Measurements from ENCODE around the gene MAP3K9. TPM values are rescaled to one million over a fixed set of nuclear protein-coding genes. Genes with fewer than 3 reads are reported as not detected.
A peak's percentile ranks its signal among the peaks of the same experiment; 100 is the strongest.

MAP3K9 gene
- total and polyA plus RNA-seq, 2 of the 8 experiments (the other 6 are each of a cell fraction or from before 2014, with no cell fraction given) = 9.8 to 24.7 TPM

- ChIA-PET CTCF (ENCODE audit: partially characterized antibody) (interaction anchor here (0.6 to 12.1 kb wide), 21 partner anchors 9 to 231 kb away, joined by 3 to 154 read pairs (median 3); no protein-coding TSS in a partner anchor), POLR2A (ENCODE audit: partially characterized antibody) (interaction anchor here (1.0 to 4.8 kb wide), 18 partner anchors 9 to 109 kb away, joined by 3 to 43 read pairs (median 6); partner anchors contain the start of gene TTC9)
- Histone ChIP-seq H3K9me3 (ENCODE audit: insufficient read depth in 2 of 2, low read depth in 1 of 2, low read length in 1 of 2) (no peaks in the 10 kb centered on the region), H2BK5ac (ENCODE audit: low read depth, low read length) (peak overlapping the region; percentile 60; the same call in 1 of the 2 replicates), H2BK15ac (ENCODE audit: low read length) (no peak overlapping the region), H3K79me1 (ENCODE audit: low read depth, low read length) (no peaks in the 10 kb centered on the region), H3K79me2 (ENCODE audit: control insufficient read depth in 1 of 2, insufficient read depth in 2 of 2, low read length in 2 of 2) (no peaks in the 10 kb centered on the region), H3K9ac (replicated peaks in 1 of 4; ENCODE audit: extremely low read depth in 1 of 4, low read depth in 3 of 4, low read length in 3 of 4) (no peak overlapping the region), H3K18ac (ENCODE audit: extremely low read depth, low read length) (peak overlapping the region; percentile 29; the same call in 1 of the 2 replicates), H3K4me1 (replicated peaks in 1 of 4; ENCODE audit: control insufficient read depth in 3 of 4, insufficient read depth in 4 of 4, low read length in 3 of 4) (peaks cover 20 to 33% (median 31%) of the 10 kb centered on the region in 4 experiments), H3K56ac (replicated peaks; ENCODE audit: insufficient read length, low read depth, low read length) (no peak overlapping the region), H3K27ac (ENCODE audit: low read depth, low read length) (peak overlapping the region; percentile 48; the same call in 1 of the 2 replicates), H2BK120ac (replicated peaks; ENCODE audit: low read depth, low read length) (peak overlapping the region; percentile 89), H3K36me3 (ENCODE audit: control insufficient read depth in 2 of 4, insufficient read depth in 4 of 4, low read length in 3 of 4) (no peaks in the 10 kb centered on the region), H2BK12ac (ENCODE audit: low read depth, low read length) (peak overlapping the region; percentile 62; the same call in 1 of the 2 replicates), H4K8ac (ENCODE audit: extremely low read depth, insufficient read depth, low read length) (no peak overlapping the region), H3K4me3 (ENCODE audit: extremely low read depth in 1 of 4, insufficient read depth in 2 of 4, low read depth in 3 of 4, low read length in 4 of 4) (no peak overlapping the region; a peak in 1 of 8 replicates), H4K20me1 (replicated peaks in 1 of 2; ENCODE audit: control insufficient read depth in 1 of 2, insufficient read depth in 2 of 2, low read length in 2 of 2) (no peaks in the 10 kb centered on the region), H2AFZ (ENCODE audit: low read length) (no peak overlapping the region), H3K4me2 (ENCODE audit: insufficient read depth in 1 of 2, low read depth in 2 of 2, low read length in 2 of 2) (peak overlapping the region in 1 of 2 experiments; percentile 25; a peak in 1 of 4 replicates), H2BK20ac (ENCODE audit: low read length) (peak overlapping the region; percentile 74; the same call in 1 of the 2 replicates), H3K23ac (ENCODE audit: insufficient read length) (peak overlapping the region; percentile 42), H4K5ac (ENCODE audit: insufficient read length, low read depth, low read length) (peak overlapping the region; percentile 27), H3K27me3 (replicated peaks in 1 of 4; ENCODE audit: control insufficient read depth in 3 of 4, extremely low read depth in 1 of 4, insufficient read depth in 3 of 4, low read length in 3 of 4) (no peaks in the 10 kb centered on the region), H3K23me2 (ENCODE audit: low read depth, low read length) (peaks cover 2% of the 10 kb centered on the region; the same call in 1 of the 2 replicates), H4K91ac (replicated peaks; ENCODE audit: insufficient read length, low read length) (peak overlapping the region; percentile 80), H3K4ac (replicated peaks; ENCODE audit: insufficient read length, low read depth, low read length) (peak overlapping the region; percentile 95), H3K14ac (ENCODE audit: insufficient read length) (no peak overlapping the region), H2AK5ac (ENCODE audit: low read depth, low read length) (0 out of 2 replicates have a peak overlapping the region, but pooled peaks have one; percentile 20)
- TF ChIP-seq JUN (IDR thresholded peaks at IDR 0.05; ENCODE audit: low read depth, low read length) (no peak), CEBPB (IDR thresholded peaks at IDR 0.05; ENCODE audit: low read depth, low read length) (no peak), CTCF (IDR thresholded peaks at IDR 0.05; ENCODE audit: control extremely low read depth in 1 of 3, insufficient read depth in 1 of 3, low read depth in 1 of 3, low read length in 3 of 3) (peak in 2 of 3 experiments; percentile 39 to 43; a peak in 2 of 4 replicates), SP4 (IDR thresholded peaks at IDR 0.05; ENCODE audit: low read length) (no peak), RAD21 (IDR thresholded peaks at IDR 0.05 in 1 of 2, conservative IDR thresholded peaks at IDR 0.05 in 1 of 2; ENCODE audit: low read depth in 2 of 2, low read length in 2 of 2) (peak in 1 of 2 experiments; percentile 29; a peak in 1 of 4 replicates), BCL11A (IDR thresholded peaks at IDR 0.05; ENCODE audit: low read depth in 2 of 2, low read length in 2 of 2) (no peak)
- DNase-seq (ENCODE audit: low read depth in 1 of 2, low spot score in 2 of 2) (no peak), FAIRE-seq (peak; percentile 32)
- WGBS, 2 experiments (ENCODE audit: extremely low coverage in 1 of 2, insufficient coverage in 1 of 2, insufficient read length in 1 of 2, insufficient replicate concordance in 2 of 2, low coverage in 1 of 2, low lambda C conversion rate in 2 of 2, missing lambda C conversion rate in 1 of 2) = 73% methylated on average over 6 of the region's 6 CpGs; no CpG with 5 or more reads in 1 of the 2 experiments
Observed at GRCh38 chr14:70707138-70708038, 101.9 kb downstream of the MAP3K9 start.

Data from H1 (cell line).